Left renal cortex interstitium (tissue), 4 donors: Measurements from ENCODE around the gene PEMT. TPM values are rescaled to one million over a fixed set of nuclear protein-coding genes. Genes with fewer than 3 reads are reported as not detected.
"Not testable (repeated sequence)": the region's sequence is repeated elsewhere in the genome, so short reads cannot be mapped to it uniquely, and the experiment has no call there.

Source experiments
- DNase-seq, 4 donors: peaks; one replicate each; pipeline ENCODE4 v3.0.0-alpha.2; 2013; ENCODE audit warnings: low read depth in 4 of 4, low spot score in 2 of 4, missing footprints in 1 of 4
- polyA plus RNA-seq, 4 donors: library from polyadenylated mRNA; unstranded; fragments of 120-200 nt; gene quantifications; one replicate each; pipeline ENCODE4 v1.2.1, GENCODE V29; 2013; ENCODE audit not compliant: insufficient read length in 4 of 4

PEMT gene
- polyA plus RNA-seq: 10 to 100 TPM; 29.6 to 37.9 (median 34.7) TPM

- DNase-seq: peak; percentile 94 to 97 (median 96)
These were observed at the start of gene PEMT for GRCh38 chr17:17591355-17592298. TSS of gene PEMT (minus strand) at chr17:17591708. CDS start at chr17:17591626, 82 bp downstream.

GRCh38 chr17:17639661-17640270 lies 48.3 kb upstream of the PEMT start:
- DNase-seq: not testable (repeated sequence)

- no peak for DNase-seq
These were observed 47.0 kb upstream of the PEMT start for GRCh38 chr17:17638467-17638866.

GRCh38 chr17:17636272-17636885 lies 44.9 kb upstream of the PEMT start:
- no peak for DNase-seq

GRCh38 chr17:17635537-17636271 lies 44.2 kb upstream of the PEMT start:
- DNase-seq: not testable (repeated sequence)

GRCh38 chr17:17635126-17635525 lies 43.6 kb upstream of the PEMT start:
- DNase-seq: no peak

GRCh38 chr17:17633310-17633709 lies 41.8 kb upstream of the PEMT start:
- DNase-seq: no peak

GRCh38 chr17:17632690-17633089 lies 41.2 kb upstream of the PEMT start:
- DNase-seq: not testable (repeated sequence)

- DNase-seq: no peak
These were observed 37.0 kb upstream of the PEMT start for GRCh38 chr17:17628388-17629008.

GRCh38 chr17:17626840-17627239 lies 35.3 kb upstream of the PEMT start:
- no peak for DNase-seq

GRCh38 chr17:17626151-17626805 lies 34.8 kb upstream of the PEMT start:
- DNase-seq: no peak

- no peak for DNase-seq
These were observed 33.2 kb upstream of the PEMT start for GRCh38 chr17:17624741-17625140.

GRCh38 chr17:17623904-17624303 lies 32.4 kb upstream of the PEMT start:
- DNase-seq: no peak

GRCh38 chr17:17621254-17621653 lies 29.7 kb upstream of the PEMT start:
- no peak for DNase-seq

- peak in 1 of 4 donors; percentile 56 for DNase-seq
These were observed 22.2 kb upstream of the PEMT start for GRCh38 chr17:17613708-17614114.

GRCh38 chr17:17612085-17613022 lies 20.8 kb upstream of the PEMT start:
- DNase-seq: no peak

- no peak for DNase-seq
These were observed 17.6 kb upstream of the PEMT start for GRCh38 chr17:17609121-17609520.

- no peak for DNase-seq
These were observed 15.0 kb upstream of the PEMT start for GRCh38 chr17:17606416-17607000.
